GM13976 (cell line): ENCODE data around the gene KYNU.
"Not testable (repeated sequence)": the region's sequence is repeated elsewhere in the genome, so short reads cannot be mapped to it uniquely, and the experiment has no call there.

Experiments used
- DNase-seq: peaks from one replicate; pipeline ENCODE4 v3.0.0; 2012; ENCODE audit warnings: low spot score
- in situ Hi-C: fragments of 300-500 bp; cut with MboI; formaldehyde crosslinking; loops from one replicate; pipeline ENCODE4 v1.12.0; 2022; ENCODE audit warnings: low sequenced_read_pairs, mixed read lengths, inconsistent platforms; ENCODE audit not compliant: unreplicated experiment
- TF ChIP-seq, protein P1 (sequence below): IDR thresholded peaks from 2 replicates; pipeline ENCODE4 v1.5.1; 2012; ENCODE audit warnings: borderline replicate concordance, mild to moderate bottlenecking; ENCODE audit not compliant: insufficient read depth; ENCODE audit errors: extremely low read depth, missing control alignments, control extremely low read depth

KYNU gene

DNA sequence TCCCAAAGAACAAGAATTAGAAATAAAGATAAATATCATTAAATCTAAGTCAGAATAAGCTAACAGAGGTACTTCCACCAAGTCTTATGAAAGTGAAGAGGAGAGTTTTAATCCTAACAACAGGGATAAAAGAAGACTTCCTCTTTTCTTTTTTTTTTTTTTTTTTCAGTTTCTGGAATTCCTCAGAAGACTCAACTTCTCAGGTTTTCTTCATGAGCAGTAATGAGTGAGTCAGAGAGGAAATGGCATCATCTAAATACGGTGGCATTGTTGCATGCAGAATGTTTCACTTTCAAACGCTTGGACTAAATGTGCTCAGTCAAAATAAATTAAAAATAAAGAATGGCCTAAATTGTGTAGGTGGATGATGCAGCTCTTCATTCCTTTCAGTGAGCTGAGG lies 206.2 kb downstream of the KYNU start:
- DNase-seq, result no peak
- TF ChIP-seq, protein P1, sequence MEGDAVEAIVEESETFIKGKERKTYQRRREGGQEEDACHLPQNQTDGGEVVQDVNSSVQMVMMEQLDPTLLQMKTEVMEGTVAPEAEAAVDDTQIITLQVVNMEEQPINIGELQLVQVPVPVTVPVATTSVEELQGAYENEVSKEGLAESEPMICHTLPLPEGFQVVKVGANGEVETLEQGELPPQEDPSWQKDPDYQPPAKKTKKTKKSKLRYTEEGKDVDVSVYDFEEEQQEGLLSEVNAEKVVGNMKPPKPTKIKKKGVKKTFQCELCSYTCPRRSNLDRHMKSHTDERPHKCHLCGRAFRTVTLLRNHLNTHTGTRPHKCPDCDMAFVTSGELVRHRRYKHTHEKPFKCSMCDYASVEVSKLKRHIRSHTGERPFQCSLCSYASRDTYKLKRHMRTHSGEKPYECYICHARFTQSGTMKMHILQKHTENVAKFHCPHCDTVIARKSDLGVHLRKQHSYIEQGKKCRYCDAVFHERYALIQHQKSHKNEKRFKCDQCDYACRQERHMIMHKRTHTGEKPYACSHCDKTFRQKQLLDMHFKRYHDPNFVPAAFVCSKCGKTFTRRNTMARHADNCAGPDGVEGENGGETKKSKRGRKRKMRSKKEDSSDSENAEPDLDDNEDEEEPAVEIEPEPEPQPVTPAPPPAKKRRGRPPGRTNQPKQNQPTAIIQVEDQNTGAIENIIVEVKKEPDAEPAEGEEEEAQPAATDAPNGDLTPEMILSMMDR, result no peak
- in situ Hi-C loops, result no loop called here

DNA sequence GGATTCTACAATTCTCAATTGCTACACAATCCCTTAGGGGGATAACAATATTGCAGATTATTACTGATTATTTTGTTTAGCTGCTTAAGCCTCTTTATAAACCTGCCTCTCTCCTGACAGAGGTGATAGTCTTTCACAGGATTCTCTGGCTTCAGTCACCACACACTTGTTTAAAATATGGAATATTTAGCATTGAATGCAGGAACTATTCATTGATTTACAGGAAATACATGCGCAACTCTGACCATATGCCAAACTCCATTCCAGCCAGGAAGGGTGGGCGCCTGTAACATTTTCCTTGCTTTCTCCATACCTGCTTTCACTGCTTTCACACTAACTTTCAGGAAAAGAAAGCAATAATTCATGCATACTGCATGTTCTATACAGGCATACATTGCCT lies 207.0 kb downstream of the KYNU start:
- TF ChIP-seq, protein P1, result no peak
- in situ Hi-C loops, result no loop called here
- no peak for DNase-seq

DNA sequence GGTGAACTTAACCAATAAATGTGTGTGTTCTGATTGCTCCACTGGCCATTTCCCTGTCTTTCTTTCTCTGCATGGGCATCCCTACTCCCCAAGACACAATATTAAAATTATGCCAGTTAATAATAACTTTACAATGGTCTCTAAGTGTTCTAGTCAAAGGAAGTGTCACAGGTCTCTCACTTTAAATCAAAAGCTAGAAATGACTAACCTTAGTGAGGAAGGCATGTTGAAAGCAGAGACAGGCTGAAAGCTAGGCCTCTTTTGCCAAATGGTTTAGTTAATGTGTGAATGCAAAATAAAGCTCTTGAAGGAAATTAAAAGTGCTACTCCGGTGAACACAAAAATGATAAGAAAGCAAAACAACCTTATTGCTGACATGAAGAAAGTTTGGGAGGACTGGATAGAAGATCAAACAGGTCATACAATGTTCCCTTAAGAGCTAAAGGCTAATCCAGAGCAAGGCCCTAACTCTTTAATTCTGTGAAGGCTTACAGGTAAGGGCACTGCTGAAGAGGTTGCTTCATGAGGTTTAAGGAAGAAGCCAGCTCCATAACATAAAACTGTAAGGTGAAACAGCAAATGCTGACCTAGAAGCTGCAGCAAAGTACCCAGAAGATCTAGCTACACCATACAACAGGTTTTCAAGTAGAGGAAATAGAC lies 207.8 kb downstream of the KYNU start:
- TF ChIP-seq, protein P1, result no peak
- in situ Hi-C loops, result no loop called here
- no peak for DNase-seq

DNA sequence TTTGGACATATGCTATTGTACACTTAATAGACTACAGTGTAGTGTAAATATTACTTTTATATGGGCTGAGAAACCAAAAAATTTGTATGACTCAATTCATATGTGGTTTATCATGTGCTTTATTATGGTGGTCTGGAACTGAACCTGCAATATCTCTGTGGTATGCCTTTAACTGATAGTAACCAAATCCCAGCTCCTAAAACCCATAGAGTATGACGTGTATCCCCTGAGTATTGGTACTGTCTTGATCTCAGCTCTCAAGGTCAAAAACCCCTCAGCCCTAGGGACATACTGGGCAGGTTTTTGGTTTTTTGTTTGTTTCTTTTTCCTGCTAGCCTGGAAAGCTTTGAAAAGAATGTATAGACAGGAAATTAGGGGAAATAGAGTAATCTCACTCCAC lies 209.6 kb downstream of the KYNU start:
- TF ChIP-seq, protein P1, result no peak
- in situ Hi-C loops, result no loop called here
- DNase-seq, result no peak

DNA sequence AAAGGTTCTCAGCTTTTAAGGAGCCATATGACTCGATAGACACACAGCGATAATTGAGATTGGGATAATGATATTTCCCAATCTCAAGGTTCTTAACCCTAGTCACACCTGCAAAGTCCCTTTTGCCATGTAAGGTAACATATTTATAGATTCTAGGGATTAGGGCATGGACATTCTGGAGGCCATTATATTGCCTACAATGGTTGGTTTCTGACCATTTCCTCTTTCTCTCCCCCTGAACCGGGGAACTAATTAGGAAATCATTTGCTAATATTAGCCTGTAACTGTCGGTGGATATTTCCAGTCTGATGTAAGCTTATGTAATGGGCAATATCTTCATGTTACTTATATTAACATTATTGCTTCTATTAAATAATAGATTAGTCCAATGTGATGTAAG lies 210.9 kb downstream of the KYNU start:
- TF ChIP-seq, protein P1, result no peak
- in situ Hi-C loops, result no loop called here
- no peak for DNase-seq

DNA sequence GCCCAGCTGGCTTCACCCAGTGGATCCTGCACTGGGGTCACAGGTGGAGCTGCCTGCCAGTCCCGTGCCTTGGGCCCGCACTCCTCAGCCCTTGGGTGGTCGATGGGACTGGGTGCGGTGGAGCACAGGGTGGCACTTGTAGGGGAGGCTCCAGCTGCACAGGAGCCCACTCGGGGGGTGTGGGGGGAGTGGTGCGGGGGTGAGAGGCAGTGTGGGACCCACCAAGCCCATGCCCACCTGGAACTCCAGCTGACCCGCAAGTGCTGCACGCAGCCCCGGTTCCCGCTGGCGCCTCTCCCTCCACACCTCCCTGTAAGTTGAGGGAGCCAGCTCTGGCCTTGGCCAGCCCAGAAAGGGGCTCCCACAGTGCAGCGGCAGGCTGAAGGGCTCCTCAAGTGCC lies 212.1 kb downstream of the KYNU start:
- DNase-seq, in situ Hi-C loops: not testable (repeated sequence)
